Stimulated activated CD4-positive, alpha-beta T cell treated with anti-CD3 and anti-CD28 coated beads, TNF-alpha, amount 100 ng/mL, for 1 hour (primary cell): ENCODE measurements around the gene PCBP4.

Source experiments
- DNase-seq, 3 donors: peaks; one replicate each; pipeline ENCODE4 v3.0.0-alpha.2; 2020; ENCODE audit warnings: low read depth in 3 of 3, low spot score in 1 of 3

Gene PCBP4

DNA sequence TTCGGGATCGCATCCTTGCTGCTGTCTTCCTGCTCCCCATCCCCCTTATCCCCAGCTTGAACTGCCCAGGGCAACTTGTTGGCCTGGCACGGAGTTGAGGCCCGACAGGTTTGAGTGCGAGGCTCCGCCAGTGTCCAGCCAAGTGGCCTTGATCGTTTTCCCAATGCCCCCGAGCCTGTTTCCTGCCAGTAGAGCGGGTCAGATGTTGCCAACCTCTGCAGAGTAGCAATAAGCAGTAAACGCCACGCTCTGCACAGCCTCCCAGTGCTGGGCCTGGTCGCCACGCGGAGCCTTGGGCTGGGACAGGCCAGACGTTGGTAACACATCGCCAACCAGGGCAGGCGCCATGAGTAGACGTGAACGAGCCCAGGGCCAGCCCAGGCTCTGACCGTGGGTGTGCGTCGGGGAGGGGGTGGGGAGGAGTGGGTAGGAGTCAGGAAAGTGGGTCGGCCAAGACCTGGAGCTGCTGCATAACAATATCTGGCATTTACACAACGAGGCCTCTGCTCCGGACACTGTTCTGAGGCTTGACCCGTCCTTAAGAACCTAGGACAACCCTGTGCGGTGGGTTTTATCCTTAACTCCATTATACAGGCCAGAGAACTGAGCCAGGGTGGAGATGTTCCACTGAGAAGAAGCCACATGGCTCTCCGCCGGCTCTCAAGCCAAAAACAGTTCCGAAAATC is 7.2 kb upstream of the PCBP4 start:
- DNase-seq = no peak

DNA sequence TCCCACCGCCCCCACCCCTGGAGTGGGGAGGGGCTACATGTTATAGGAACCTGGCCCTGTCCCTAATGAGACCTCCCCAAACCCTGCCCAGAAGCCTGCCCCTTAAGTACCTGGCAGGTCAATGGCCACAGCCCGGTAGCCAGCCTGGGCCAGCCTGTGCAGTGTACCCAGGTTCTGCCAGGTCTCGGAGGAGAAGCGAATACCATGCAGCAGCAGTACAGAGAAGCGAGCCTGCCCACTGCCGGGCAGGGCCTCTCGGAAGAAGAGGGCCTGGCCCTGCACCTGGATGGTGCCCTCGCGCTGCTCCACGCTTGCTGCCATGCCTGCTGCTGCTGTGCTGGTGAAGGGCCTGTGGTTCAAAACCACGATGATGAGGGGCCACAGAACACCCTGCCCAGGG is 4.1 kb upstream of the PCBP4 start:
- no peak for DNase-seq

DNA sequence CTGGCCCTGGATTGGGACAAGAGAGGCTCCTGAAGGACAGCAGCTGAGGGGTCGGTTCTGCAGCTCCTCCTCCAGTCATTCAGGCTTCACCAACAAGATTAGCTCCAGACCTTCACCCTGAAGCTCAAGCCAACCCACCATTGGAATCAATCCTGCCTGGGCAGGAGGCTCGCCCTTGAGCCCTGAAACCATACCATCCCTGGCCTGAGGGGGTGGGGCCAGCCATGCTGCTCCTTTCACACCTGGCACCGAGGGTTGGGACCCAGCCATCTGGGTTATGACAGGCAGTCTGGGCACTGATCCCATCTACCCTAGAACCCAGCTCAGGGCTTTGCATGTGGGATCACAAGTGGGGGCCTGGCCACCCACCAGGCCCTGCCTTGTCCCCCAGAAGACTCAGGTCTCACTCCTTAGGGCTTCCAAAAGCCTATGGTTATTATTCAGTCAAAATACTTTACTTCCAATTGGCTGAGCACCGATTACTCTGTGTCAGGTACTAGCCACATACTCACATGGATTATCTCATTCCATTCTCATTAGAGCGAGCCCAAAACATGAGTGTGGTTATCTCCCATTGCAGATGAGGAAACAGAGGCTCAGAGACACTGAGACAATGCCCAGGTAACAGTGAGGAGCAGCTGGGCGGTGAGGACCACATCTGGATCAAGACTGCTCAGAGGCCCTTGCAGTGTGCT is 3.5 kb upstream of the PCBP4 start:
- no peak for DNase-seq

DNA sequence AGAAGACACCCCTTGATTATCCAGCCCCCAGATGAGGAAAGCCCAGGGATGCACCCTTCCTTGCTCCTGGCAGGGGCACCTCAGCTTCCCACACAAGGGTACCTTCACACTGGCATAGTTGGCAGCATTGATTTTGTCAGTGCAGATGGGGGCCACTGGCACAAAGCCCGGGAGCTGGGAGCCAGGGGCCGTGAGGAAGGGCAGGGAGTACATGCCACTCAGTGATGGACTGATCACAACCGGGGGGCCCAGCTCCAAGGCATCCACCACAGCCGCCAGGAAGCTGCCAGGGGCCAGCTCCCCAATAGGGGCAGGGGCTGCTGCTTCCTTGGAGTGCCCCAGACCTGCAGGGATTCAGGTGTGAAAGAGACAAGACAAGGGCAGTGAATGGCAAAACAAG is 2.6 kb upstream of the PCBP4 start:
- no peak for DNase-seq

DNA sequence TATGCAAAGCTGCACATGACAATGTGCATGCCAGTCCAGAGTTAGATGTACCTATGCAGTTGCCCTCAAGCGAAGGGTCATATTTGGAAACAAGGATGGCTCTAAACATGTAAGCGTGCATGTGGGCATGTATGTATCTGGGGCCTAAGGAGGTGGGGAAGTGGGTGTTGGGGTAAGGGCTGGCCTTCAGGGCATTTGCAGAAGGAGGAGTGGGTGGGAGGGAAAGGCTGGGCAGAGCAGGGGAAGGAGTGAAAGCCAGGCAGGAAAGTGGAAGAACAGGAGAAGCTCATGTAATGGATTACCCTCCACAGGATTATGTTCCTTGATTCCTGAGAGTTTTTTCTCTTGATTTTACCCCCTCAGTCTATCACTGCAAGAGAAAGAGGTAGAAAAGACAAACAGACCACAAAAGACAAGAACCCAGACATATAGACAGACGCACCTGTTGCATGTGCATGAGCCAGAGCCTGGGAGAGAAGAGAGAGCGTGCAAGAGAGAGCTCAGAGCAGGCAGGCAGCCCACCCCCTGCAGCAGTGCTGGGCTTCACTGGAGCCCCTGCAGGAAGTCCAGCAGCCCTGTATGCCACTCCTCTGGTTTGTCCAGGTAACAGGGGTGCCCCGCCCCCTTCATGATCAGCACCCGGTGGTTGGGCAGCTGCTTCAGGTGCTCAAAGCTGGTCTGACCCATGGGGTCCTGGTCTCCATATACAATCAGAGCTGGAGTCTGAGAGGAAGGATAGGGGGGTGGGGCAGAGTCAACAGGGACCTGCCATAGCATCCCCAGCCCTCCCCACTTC is 1.8 kb upstream of the PCBP4 start:
- DNase-seq = no peak

DNA sequence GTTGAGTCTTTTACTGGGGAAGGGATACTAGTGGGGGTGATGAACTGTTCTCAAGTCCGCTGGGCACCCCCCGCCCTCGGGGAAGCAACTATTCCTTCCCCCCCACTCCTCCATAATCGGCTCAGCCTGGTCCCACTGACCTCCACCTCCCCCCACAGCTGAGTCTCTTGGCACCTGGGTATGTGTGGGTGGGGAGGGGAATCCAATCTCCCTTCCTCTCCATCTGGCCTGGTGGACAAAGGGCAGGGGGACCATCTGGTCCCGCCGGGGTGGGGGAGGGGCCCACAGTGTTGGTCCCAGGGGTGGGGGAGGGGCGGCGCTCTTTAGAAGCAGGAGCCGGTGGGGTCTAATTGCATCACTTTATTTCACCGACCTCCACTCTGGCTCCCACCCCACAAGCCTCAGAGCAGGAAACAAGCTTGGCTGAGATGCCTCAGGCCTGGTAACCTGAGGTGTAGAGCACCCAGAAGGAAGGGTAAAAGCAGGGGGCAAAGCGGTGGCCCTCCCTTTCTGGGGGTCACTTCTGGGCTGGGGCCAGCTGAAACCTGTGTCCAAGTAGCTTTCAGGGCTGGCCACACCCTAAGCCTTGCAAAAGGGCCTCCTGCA is 1.0 kb upstream of the PCBP4 start:
- DNase-seq = no peak

DNA sequence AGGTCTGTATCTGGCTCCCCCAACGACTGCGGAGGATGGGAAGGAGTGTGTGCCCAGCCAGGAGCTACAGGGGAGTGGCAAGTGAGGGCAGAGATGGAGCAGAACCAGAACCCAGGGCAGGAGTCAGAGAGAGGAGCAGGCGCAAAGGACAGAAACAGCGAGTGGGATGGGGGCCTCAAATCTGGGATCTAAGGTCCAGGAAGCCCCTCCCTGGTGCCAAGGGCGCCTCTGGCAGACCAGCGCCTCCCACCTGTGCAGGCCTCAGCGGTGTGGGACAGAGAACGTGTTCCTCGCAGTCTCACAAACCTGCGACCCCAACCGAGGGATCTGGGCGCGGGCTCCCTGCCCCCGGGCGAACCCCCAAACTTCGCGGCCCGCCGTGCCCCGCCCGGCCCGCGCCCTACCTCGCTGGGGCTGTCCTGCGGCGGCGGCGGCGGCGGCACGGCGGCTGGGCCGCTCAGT is 301 bp downstream of the PCBP4 start:
- DNase-seq = no peak

DNA sequence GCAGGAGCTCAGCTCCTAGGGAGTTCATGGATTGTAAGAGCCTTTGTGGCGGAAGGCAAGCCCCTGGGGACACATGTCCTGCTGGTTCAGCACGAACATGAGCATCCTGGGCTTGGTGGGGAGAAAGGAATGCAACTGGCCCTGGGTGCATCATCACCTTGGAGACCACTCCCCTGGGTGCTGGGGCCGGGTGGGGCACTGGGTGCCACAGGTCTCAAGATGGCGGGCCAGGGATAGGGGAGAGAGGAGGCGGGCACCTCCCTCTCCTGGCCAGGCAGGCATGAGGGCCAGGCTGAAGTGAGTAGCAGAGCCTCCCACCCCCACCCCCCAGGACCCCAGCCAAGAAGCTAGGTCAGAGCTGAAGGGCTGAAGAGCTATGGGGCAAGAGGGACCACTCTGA is 768 bp downstream of the PCBP4 start:
- no peak for DNase-seq

DNA sequence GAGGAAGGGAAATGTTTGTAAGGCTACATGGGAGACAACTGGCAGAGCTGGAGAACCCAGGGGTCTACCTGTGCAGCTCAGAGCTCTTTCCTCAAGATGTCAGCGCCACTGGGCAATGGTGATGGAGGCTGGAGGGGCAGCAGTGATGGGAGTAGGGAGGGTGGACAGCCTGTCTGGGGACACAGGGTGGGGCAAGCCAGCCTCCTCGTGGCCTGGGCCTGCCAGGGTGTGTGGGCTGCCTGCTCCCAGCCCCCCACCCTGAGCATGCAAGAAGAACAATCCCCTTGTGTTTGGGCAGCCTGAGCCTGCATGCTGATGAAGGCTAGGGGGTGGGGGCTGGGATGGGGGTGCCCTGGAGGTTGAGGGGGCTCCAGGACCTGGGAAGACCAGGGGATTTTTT is 1.2 kb downstream of the PCBP4 start:
- DNase-seq = no peak

DNA sequence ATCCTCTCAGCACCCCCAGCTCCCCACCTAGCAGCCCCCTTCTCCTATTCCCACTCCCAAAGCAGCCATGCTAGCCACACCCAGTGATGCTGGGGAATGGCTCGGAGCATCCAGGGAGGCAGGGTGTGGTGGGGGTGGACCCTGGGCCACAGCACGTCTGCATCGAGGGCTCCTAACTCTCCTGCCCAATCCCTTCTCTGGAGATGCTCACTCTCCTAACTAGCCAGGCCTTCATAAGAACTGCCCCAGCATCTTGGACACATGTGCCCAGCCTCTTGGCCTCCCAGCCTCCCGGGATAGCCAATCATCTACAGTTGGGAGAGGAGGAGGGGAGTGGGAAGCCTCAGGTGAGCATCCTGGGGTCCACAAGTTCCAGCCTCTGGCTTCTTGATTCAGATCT is 2.7 kb downstream of the PCBP4 start:
- DNase-seq = no peak

DNA sequence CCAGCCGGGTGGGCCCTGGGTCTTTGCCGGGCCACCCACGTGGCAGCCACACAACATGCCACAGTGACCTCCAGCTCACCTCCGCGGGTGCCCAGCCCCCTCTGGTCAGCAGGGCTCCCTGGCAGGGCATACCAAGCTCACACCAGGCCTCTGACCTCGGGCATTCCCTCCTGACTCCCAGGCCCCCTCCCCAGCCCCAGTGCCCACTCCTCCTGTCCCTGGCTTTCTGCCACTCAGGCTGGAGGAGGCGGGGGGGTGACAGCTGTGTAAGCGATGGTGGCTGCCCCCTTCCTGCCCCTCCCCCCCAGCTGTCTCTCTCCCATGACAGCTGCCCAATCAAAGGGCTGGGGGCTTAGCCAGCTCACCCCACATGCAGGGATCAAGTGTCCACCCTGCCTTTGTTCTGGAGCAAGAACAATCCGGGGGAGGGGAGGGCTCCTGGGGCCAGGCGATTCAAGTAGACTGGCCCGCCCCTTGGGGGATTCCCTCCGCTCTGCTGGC is 3.3 kb downstream of the PCBP4 start:
- DNase-seq = no peak

DNA sequence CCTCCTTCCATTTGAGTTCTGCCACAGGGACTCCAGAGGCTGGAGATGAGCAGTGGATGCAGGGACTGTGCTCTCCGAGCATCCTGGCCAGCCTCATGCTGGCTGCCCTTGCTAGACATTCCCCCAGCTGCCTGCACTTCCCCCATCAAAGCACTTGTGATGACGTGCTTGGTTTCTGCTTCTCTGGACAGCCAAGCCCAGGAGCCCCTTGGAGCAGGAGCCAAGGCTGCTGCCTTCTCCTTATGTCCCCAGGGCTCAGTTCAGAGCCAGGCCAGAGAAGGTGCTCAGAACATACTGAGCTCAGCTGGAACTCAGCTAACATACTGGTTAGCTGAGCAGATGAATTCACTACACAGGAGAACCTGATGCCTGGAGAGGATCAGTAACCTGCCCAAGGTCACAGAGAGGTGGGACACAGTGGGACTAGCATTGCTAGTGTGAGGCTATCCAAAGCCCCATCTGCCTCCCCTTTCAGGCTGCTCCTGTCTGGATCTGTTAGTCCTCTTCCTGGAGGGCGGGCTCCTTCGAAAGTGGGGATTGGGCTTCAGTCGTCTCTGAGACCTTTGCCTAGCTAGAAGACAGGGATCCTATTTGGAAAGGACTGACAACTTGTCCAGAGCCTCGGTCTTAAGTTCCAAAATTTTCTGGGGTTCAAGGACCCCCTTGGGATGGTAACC is 4.3 kb downstream of the PCBP4 start:
- no peak for DNase-seq

DNA sequence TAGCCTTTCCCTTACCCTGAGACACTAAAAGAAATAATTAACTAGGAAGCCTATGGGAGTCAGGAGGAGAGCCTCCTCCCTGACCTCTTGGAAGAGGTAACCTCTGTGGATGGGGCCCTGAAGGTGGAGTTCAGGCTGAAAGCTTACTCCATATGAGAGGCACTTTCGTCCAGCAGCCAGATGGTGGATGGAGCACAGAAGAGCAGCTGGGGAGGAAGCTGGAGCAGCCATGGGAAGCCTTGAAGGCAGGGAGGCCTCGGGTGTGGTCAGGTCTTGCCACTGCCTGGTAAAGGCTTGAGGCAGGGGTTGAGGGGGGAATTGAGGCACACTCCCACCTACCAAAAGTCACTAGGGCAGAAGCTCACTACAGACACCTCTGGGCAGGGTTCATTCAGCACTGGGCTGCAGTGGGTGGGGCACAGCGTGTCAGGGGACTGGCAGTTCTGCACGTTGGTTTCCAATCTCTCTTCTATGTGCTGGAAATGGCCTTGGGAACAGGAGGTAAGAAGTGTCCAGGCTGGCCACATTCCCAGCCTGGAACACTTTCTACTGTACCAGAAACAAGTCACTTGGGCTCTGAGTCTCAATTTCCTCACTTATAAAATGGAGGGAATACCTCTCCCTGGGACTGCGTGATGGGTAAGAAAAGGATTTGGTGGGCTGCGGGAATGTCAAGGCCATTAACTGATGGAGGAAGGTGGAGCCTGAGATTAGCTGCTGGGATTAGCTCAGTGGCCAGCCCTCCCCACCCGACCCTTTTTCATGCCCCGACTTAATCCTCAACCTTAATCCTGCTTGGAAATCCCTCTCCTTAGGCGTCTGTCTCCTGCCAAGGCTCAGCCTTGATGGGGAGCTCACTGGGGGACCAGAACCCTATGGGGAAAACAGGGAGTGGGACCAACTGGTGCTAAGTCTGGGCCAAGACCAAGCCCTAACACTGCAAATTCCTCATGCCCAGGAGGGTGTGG is 5.4 kb downstream of the PCBP4 start:
- DNase-seq = no peak

DNA sequence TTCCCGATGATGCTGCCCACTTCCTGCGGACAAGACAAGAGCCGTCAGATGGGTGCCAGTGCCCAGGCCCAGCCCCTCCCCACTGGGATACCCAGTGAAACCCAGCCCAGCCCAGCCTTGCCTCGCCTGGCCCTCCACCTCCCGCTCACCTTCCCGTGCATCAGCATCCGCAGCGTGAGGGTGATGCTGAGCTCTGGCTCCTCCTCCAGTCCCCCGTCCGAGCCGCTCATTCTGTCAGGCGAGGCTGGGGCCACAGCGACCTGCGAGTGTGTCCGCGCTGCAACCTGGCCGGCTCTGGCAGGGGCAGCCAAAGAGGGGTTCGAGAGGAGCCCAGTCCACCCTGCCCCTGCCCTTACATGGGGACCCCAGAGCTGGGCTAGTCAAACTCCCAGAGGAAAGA is 6.2 kb downstream of the PCBP4 start:
- no peak for DNase-seq

DNA sequence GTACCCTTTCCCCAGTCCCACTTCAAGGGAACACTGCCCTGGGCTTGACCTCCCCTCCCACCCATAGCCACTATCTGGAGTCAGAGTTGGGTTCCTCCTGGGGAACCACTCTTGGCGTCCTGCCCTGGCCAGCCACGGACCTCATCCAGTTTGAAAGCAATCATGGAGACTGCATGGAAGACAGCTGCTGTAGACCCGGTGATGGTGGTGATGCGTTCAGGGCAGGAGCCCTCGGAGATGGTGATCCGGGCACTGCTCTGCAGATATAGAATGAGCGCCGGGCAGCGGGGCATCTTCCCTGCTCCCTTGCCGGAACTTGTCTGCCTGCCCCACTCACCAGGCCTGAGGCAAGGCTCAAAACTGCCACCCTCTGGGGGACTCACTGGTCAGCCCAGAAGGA is 6.9 kb downstream of the PCBP4 start:
- DNase-seq = no peak

DNA sequence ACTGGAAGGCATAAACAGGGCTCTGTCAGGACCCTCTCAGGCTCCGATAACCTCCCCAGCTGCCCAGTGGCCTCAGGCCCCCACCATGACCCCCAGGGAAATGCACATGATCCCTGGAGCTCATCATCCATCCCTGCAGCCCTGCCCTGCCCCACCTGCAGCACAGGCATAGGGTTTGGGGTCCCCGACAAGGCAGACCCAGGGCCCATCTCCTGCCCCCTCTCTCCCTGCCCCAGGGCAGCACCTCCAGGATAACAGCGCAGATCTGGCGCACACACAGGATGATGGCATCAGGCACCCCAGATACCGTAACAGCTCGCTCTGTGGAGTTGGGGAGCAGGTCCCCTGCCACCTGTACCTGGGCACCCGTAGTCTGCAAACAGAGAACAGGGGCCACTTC is 7.6 kb downstream of the PCBP4 start:
- DNase-seq = no peak

DNA sequence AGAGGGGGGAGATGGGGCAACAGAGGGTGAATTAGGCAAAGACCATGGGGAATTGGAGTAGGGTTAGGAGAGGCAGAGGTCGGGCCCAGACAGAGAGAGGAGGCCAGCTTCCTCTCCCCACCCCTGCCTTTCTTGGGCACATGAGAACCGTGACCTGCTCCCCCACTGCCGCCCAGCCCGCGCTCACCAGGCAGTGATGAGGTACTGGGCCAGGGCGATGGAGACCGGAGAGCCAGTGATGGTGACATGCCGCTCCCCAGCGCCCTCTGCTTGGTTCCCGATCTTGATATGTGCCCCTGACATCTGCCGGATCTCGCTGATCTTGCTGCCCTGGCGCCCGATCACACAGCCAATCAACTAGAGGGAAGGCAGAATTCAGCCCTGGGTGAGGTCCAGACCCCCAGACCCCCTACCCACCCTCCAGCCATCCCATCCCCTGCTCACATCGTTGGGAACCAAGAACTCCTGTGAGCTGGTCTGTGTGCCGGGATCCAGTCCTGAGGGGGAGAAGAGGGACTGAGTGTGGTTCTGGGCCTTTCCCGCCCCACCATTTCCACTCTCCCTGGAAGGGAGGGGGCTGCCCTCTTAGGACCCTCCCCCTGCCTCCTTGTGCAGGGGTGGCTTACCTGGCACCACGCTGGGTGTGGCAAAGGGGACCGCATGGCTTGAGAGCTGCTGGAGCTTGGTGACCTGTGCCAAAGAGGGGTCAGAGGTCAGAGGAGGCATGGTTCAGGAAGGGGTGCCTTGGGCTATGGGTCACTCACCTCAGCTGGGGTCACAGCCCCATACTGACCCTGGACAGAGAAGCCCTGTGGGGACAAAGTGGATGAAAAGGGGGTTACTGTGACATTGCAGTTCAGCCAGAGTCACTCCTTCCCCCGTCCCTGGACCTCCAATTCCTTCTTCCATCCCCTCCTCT is 8.4 kb downstream of the PCBP4 start:
- no peak for DNase-seq

DNA sequence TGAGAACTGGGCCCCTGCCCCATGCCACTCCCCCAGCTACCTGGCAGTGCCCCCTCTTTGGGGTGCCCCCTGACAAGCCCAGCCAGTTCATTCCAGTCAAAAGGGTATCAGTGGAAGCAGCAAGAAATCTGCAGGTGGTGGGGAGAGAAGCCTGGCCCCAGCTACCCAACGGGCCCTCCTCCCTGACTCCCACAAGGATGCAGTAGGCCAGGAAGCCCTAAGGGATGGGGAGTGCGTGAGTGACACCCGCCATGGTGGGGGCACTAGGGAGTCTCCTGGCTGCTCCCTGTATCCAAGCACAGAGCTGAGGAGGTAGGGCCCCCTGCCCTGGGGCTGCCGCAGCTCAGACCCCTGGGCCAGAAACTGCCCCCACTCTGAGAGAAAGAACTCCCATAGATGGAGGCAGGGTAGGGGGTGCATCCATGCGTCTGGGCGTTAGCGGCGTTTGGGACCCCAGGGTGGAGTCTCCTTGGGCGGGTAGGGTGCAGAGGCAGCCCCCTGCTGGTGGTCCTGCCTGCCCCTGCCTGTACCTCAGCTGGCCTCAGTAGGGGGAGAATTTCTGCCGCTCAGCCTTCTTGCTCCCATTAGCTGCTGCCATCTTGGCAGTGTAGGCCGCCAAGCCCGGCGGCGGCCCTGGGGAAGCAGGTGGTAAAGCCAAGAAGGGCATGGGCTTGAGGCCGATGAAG is 9.6 kb downstream of the PCBP4 start:
- no peak for DNase-seq
